HAP-1 (cell line): ENCODE data around the gene GREB1L.
"Not testable (repeated sequence)": the region's sequence is repeated elsewhere in the genome, so short reads cannot be mapped to it uniquely, and the experiment has no call there.

Source experiments
- DNase-seq, 2 experiments: peaks; one replicate each; pipeline ENCODE4 v3.0.0-alpha.2; 2016 to 2020; ENCODE audit warnings: low spot score in 2 of 2
- H3K27me3 ChIP-seq: fragments of 250-450 bp; sonication (Bioruptor Pico); 2 replicates; pipeline ENCODE4 v1.5.1; 2020; ENCODE audit warnings: low read depth, mild to moderate bottlenecking, moderate library complexity
- H3K36me3 ChIP-seq: fragments of 250-450 bp; sonication (Bioruptor Pico); replicated peaks from 2 replicates; pipeline ENCODE4 v1.5.1; 2020; ENCODE audit warnings: mild to moderate bottlenecking
- H3K4me1 ChIP-seq: fragments of 250-450 bp; sonication (Bioruptor Pico); 2 replicates; pipeline ENCODE4 v1.5.1; 2020; ENCODE audit warnings: mild to moderate bottlenecking
- H3K4me3 ChIP-seq: fragments of 250-450 bp; sonication (Bioruptor Pico); 2 replicates; pipeline ENCODE4 v1.5.1; 2020; ENCODE audit warnings: mild to moderate bottlenecking, moderate library complexity
- H3K9me3 ChIP-seq: fragments of 250-450 bp; sonication (Bioruptor Pico); 2 replicates; pipeline ENCODE4 v1.5.1; 2020; ENCODE audit warnings: mild to moderate bottlenecking, moderate library complexity
- in situ Hi-C: fragments of 300-500 bp; cut with MboI; formaldehyde crosslinking; loops from 3 replicates; pipeline ENCODE4 v1.14.3; 2020; ENCODE audit warnings: low sequenced_read_pairs, inconsistent platforms, mixed read lengths

The GREB1L gene

GRCh38 chr18:21270453-21270852 lies 28.4 kb downstream of the GREB1L start:
- Histone ChIP-seq H3K4me3 (no peak overlapping the region), H3K4me1 (peaks cover 8% of the 10 kb centered on the region), H3K27me3 (no peaks in the 10 kb centered on the region), H3K36me3 (no peaks in the 10 kb centered on the region), H3K9me3 (no peaks in the 10 kb centered on the region)
- in situ Hi-C loops, result loop anchor here (25.0 kb wide), 2 partner anchors 342 to 467 kb away; partner anchors contain the start of genes ESCO1, MIB1 and SNRPD1
- no peak for DNase-seq

GRCh38 chr18:21272016-21272579 lies 30.1 kb downstream of the GREB1L start:
- H3K4me3 ChIP-seq, result no peak overlapping the region
- H3K27me3 ChIP-seq, result no peaks in the 10 kb centered on the region
- in situ Hi-C loops, result loop anchor here (25.0 kb wide), 2 partner anchors 340 to 465 kb away; partner anchors contain the start of genes ESCO1, MIB1 and SNRPD1
- no peaks in the 10 kb centered on the region for H3K36me3 ChIP-seq
- no peaks in the 10 kb centered on the region for H3K4me1 ChIP-seq
- no peak for DNase-seq
- H3K9me3 ChIP-seq, result no peaks in the 10 kb centered on the region

DNA sequence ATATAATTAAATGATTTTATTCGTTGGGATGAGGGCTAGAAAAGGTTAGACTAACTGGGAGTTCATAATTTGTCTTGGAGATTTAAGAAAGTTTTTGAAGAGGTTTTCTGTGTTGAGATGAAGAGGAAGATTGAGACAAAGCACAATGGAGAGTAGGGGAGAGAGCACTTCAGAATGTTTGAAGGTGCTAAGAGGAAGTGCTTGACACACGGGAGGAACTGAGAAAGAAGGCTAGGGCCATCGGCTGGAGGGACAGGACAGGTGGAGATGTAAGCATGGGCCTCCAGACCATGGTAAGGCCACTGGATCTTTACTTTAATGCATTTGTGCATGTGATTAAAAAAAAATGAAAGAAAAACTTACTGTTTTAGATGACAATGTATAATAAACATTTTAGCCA lies 31.5 kb downstream of the GREB1L start:
- no peaks in the 10 kb centered on the region for H3K9me3 ChIP-seq
- no peaks in the 10 kb centered on the region for H3K4me1 ChIP-seq
- in situ Hi-C loops, result loop anchor here (25.0 kb wide), 2 partner anchors 339 to 464 kb away; partner anchors contain the start of genes ESCO1, MIB1 and SNRPD1
- H3K36me3 ChIP-seq, result no peaks in the 10 kb centered on the region
- no peak for DNase-seq
- H3K27me3 ChIP-seq, result no peaks in the 10 kb centered on the region
- no peak overlapping the region for H3K4me3 ChIP-seq

DNA sequence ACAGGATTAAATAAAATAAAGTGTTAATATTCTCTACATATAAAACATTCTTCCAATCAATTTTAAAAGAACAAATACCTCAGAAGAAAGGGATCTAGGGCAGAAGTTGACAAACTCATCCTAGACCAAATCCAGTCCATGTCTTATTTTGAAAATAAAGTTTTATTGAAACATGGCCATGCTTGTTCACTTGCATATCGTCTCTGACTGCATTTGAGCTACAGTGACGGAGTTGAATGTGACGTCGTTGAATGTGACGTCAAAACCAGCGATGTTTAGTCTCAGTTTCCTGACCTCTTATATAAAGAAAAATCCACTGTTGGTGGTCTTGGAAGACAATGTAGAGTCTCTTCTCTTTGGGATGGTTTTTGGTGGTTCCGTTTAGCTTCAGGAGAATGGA lies 33.6 kb downstream of the GREB1L start:
- in situ Hi-C loops, result no loop called here
- Histone ChIP-seq H3K36me3 (no peaks in the 10 kb centered on the region), H3K27me3 (no peaks in the 10 kb centered on the region), H3K4me1 (no peaks in the 10 kb centered on the region), H3K4me3 (no peak overlapping the region), H3K9me3 (no peaks in the 10 kb centered on the region)
- DNase-seq, result no peak

GRCh38 chr18:21277578-21277977 lies 35.5 kb downstream of the GREB1L start:
- Histone ChIP-seq H3K4me3 (no peak overlapping the region), H3K4me1 (no peaks in the 10 kb centered on the region), H3K36me3 (no peaks in the 10 kb centered on the region), H3K9me3 (no peaks in the 10 kb centered on the region), H3K27me3 (no peaks in the 10 kb centered on the region)
- in situ Hi-C loops, result no loop called here
- DNase-seq, result no peak

- H3K27me3 ChIP-seq, in situ Hi-C loops, H3K4me1 ChIP-seq, H3K36me3 ChIP-seq, H3K9me3 ChIP-seq, H3K4me3 ChIP-seq, DNase-seq: not testable (repeated sequence)
These were observed 36.2 kb downstream of the GREB1L start for GRCh38 chr18:21278218-21278617.

GRCh38 chr18:21281603-21282002 lies 39.6 kb downstream of the GREB1L start:
- Histone ChIP-seq H3K4me1 (peaks cover 2% of the 10 kb centered on the region), H3K4me3 (no peak overlapping the region), H3K9me3 (no peaks in the 10 kb centered on the region), H3K27me3 (no peaks in the 10 kb centered on the region), H3K36me3 (no peaks in the 10 kb centered on the region)
- no peak for DNase-seq
- in situ Hi-C loops, result no loop called here

DNA sequence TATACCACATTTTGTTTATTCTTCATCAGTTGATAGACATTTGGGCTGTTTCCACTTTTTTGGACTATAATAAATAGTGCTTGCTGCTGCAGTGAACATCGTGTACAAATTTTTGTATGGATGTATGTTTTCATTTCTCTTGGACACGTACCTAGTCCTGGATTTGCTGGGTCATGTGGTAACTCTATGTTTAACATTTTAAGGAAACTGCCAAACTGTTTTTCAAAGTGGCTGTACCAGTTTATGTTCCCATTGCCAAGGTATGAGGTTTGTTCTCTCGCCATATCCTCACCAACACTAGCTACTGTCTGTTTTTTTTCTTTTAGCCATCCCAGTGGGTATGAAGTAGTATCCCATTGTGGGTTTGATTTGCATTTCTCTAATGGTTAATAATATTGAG lies 42.5 kb downstream of the GREB1L start:
- Histone ChIP-seq H3K4me3 (no peak overlapping the region), H3K4me1 (peaks cover 10% of the 10 kb centered on the region), H3K9me3 (no peaks in the 10 kb centered on the region), H3K36me3 (no peaks in the 10 kb centered on the region), H3K27me3 (no peaks in the 10 kb centered on the region)
- no peak for DNase-seq
- in situ Hi-C loops, result no loop called here

DNA sequence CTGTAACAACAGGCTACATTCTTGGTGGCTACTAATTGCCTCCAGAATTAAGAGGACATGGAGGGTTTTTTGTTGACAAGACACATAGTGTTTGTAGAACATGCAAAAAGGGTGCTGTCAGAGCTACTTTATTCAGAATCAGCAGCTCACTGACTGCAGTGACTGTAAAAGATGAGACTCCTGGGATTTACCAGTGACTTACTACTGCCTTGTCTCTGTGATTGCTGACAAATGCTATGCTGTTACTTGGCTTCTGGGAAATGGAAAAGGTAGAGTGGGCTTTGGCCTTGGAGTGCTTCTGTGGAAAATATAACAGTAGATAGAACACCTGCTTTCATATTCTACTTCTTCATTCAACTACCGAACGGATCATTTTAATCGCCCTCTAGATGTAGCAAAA lies 47.8 kb downstream of the GREB1L start:
- Histone ChIP-seq H3K4me1 (peaks cover 18% of the 10 kb centered on the region), H3K4me3 (no peak overlapping the region), H3K36me3 (no peaks in the 10 kb centered on the region), H3K27me3 (no peaks in the 10 kb centered on the region), H3K9me3 (no peaks in the 10 kb centered on the region)
- no peak for DNase-seq
- in situ Hi-C loops, result no loop called here

DNA sequence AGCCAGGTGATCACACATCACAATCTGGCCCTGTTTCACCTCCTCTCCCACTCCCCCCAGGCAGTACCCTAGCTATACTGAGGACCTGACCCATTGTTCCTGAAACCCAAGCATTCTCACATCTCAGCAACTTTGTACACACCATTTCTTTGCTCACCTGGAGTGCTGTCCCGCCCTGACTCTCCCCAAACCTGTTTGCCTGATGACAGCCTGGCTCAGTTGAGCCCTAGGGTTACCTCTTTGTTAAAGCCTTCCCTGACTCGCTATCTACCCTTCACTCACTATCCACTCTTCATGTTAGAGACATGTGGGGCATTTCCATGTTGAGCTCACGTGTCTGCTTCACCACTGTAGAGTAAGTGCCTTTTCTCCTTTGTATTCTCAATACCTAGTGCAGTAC lies 49.1 kb downstream of the GREB1L start:
- H3K4me3 ChIP-seq, result no peak overlapping the region
- H3K9me3 ChIP-seq, result no peaks in the 10 kb centered on the region
- peaks cover 18% of the 10 kb centered on the region for H3K4me1 ChIP-seq
- no peaks in the 10 kb centered on the region for H3K36me3 ChIP-seq
- H3K27me3 ChIP-seq, result no peaks in the 10 kb centered on the region
- in situ Hi-C loops, result no loop called here
- DNase-seq, result no peak

DNA sequence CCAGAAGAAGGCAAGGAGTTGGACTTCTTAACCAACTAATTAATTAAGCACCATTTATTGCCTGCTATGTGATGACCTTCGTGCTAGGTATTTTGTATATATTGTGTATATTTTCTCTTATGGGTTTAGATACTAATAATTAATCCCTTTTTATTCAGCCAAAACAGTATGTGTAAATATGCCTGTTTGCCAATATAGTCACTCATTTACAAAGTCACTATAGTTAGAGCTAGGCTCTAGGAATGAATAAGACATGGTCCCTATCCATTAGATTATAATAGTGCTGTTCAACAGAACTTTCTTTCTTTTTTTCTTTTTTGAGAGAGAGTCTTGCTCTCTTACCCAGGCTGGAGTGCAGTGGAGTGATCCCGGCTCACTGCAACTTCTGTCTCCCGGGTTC lies 51.4 kb downstream of the GREB1L start:
- Histone ChIP-seq H3K4me3 (no peak overlapping the region), H3K9me3 (no peaks in the 10 kb centered on the region), H3K27me3 (no peaks in the 10 kb centered on the region), H3K36me3 (no peaks in the 10 kb centered on the region), H3K4me1 (peaks cover 9% of the 10 kb centered on the region)
- DNase-seq, result no peak
- in situ Hi-C loops, result no loop called here

DNA sequence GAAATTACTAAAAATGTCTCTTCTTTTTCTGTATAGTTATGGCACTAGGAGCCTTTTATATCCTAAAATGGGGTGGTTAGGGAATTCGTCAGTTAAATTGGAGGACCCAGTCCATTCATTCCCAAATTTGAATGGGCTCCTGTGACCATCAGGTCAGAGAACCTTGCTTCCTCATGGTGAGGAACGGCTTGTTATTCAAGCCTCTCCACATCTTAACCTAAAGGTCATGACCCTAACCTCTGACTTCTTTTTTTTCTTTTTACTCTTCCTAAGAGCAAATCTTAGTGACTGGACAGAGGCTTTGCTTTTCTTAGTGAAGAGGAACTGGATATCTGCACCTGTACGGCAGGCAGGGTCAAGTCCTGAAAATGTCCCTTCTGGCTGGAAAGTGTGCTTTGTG lies 53.1 kb downstream of the GREB1L start:
- DNase-seq, result no peak
- in situ Hi-C loops, result no loop called here
- Histone ChIP-seq H3K36me3 (no peaks in the 10 kb centered on the region), H3K27me3 (no peaks in the 10 kb centered on the region), H3K4me1 (peaks cover 7% of the 10 kb centered on the region), H3K9me3 (no peaks in the 10 kb centered on the region), H3K4me3 (no peak overlapping the region)

- Histone ChIP-seq H3K36me3 (no peaks in the 10 kb centered on the region), H3K4me3 (no peak overlapping the region), H3K4me1 (peaks cover 14% of the 10 kb centered on the region), H3K27me3 (no peaks in the 10 kb centered on the region), H3K9me3 (no peaks in the 10 kb centered on the region)
- in situ Hi-C loops, result no loop called here
- no peak for DNase-seq
These were observed 54.0 kb downstream of the GREB1L start for GRCh38 chr18:21296045-21296444.

DNA sequence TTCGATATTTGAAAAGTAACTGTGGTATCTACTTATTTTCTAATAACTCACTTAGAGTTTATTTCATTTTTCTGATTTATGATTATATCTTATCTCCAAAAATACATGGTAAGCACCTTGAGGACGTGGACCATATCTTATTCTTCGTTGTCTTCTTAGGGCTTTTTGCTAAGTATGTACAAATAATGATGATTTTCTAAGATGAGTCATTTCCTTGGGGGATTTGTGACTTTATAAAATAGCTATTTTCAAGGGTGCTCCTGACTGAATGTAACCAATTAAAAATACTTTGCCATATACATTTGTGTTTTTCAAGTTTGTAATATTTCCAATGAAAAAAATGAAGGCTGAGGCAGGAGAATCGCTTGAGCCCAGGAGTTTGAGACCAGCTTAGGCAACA lies 56.3 kb downstream of the GREB1L start:
- no peak for DNase-seq
- H3K4me3 ChIP-seq, result no peak overlapping the region
- no peaks in the 10 kb centered on the region for H3K9me3 ChIP-seq
- H3K27me3 ChIP-seq, result no peaks in the 10 kb centered on the region
- in situ Hi-C loops, result no loop called here
- no peaks in the 10 kb centered on the region for H3K36me3 ChIP-seq
- peaks cover 18% of the 10 kb centered on the region for H3K4me1 ChIP-seq
